Neural cell (in vitro differentiated cells): ENCODE results near the gene BANP.
"Not testable (repeated sequence)": the region's sequence is repeated elsewhere in the genome, so short reads cannot be mapped to it uniquely, and the experiment has no call there.

Experiments
- EZH2 ChIP-seq: fragments of 200-600, 300-800 bp; shearing (Covaris generic), sonication (generic); IDR thresholded peaks from 2 replicates; pipeline ENCODE4 v1.6.1; 2014; ENCODE audit warnings: antibody characterized with exemption, low read length, borderline replicate concordance, mild to moderate bottlenecking; ENCODE audit not compliant: insufficient read depth, poor library complexity, severe bottlenecking
- TF ChIP-seq, protein P1 (sequence below): fragments of 450-650 bp; IDR thresholded peaks from 2 replicates; pipeline ENCODE4 v1.5.1; 2014; ENCODE audit warnings: antibody characterized with exemption, mild to moderate bottlenecking, moderate library complexity; ENCODE audit not compliant: poor library complexity, severe bottlenecking

GRCh38 chr16:88025086-88025492, 73.9 kb downstream of the BANP start:
- TF ChIP-seq, protein P1, sequence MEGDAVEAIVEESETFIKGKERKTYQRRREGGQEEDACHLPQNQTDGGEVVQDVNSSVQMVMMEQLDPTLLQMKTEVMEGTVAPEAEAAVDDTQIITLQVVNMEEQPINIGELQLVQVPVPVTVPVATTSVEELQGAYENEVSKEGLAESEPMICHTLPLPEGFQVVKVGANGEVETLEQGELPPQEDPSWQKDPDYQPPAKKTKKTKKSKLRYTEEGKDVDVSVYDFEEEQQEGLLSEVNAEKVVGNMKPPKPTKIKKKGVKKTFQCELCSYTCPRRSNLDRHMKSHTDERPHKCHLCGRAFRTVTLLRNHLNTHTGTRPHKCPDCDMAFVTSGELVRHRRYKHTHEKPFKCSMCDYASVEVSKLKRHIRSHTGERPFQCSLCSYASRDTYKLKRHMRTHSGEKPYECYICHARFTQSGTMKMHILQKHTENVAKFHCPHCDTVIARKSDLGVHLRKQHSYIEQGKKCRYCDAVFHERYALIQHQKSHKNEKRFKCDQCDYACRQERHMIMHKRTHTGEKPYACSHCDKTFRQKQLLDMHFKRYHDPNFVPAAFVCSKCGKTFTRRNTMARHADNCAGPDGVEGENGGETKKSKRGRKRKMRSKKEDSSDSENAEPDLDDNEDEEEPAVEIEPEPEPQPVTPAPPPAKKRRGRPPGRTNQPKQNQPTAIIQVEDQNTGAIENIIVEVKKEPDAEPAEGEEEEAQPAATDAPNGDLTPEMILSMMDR: not testable (repeated sequence)
- TF ChIP-seq EZH2: not testable (repeated sequence)
